ENCODE data around the gene ADGRD2. TPM values are rescaled to one million over a fixed set of nuclear protein-coding genes. Genes with fewer than 3 reads are reported as not detected.

Gene ADGRD2
- total RNA-seq, 1 donor from 2014 or later, result not detected

GRCh38 chr9:124454296-124454695 is 4.0 kb downstream of the ADGRD2 start:
- H3K27ac ChIP-seq (replicated peaks), result no peak overlapping the region
- no peaks in the 10 kb centered on the region for H3K9me3 ChIP-seq (replicated peaks)
- intact Hi-C loops (cut with micrococcal nuclease), result no loop called here
- no peak overlapping the region for H3K4me3 ChIP-seq
- TF ChIP-seq CTCF (IDR thresholded peaks at IDR 0.05; ENCODE audit: borderline replicate concordance), result no peak
- DNase-seq, result no peak
- peaks cover 58% of the 10 kb centered on the region for H3K27me3 ChIP-seq (ENCODE audit: low read depth)
- no peaks in the 10 kb centered on the region for H3K36me3 ChIP-seq
- peaks cover 16% of the 10 kb centered on the region for H3K4me1 ChIP-seq

- TF ChIP-seq CTCF (IDR thresholded peaks at IDR 0.05; ENCODE audit: borderline replicate concordance), result no peak
- DNase-seq, result no peak
- Histone ChIP-seq H3K4me3 (no peak overlapping the region), H3K9me3 (replicated peaks) (no peaks in the 10 kb centered on the region), H3K27ac (replicated peaks) (no peak overlapping the region), H3K36me3 (no peaks in the 10 kb centered on the region), H3K4me1 (peaks cover 16% of the 10 kb centered on the region), H3K27me3 (ENCODE audit: low read depth) (peaks cover 51% of the 10 kb centered on the region)
- intact Hi-C loops (cut with micrococcal nuclease), result no loop called here
Observed at GRCh38 chr9:124454791-124455443, 4.7 kb downstream of the ADGRD2 start.

GRCh38 chr9:124455820-124456219 is 5.6 kb downstream of the ADGRD2 start:
- Histone ChIP-seq H3K27me3 (ENCODE audit: low read depth) (peaks cover 42% of the 10 kb centered on the region), H3K9me3 (replicated peaks) (peaks cover 4% of the 10 kb centered on the region)
- intact Hi-C loops (cut with micrococcal nuclease), result no loop called here

GRCh38 chr9:124456341-124457078 is 6.3 kb downstream of the ADGRD2 start:
- H3K4me3 ChIP-seq, result no peak overlapping the region
- H3K36me3 ChIP-seq, result no peaks in the 10 kb centered on the region
- DNase-seq, result no peak
- intact Hi-C loops (cut with micrococcal nuclease), result no loop called here
- H3K9me3 ChIP-seq (replicated peaks), result peaks cover 4% of the 10 kb centered on the region
- no peak overlapping the region for H3K27ac ChIP-seq (replicated peaks)
- H3K4me1 ChIP-seq, result peaks cover 4% of the 10 kb centered on the region
- peaks cover 35% of the 10 kb centered on the region for H3K27me3 ChIP-seq (ENCODE audit: low read depth)
- TF ChIP-seq CTCF (IDR thresholded peaks at IDR 0.05; ENCODE audit: borderline replicate concordance), result no peak

More at GRCh38 chr9:124455820-124456219, 5.6 kb downstream of the ADGRD2 start:
- Histone ChIP-seq H3K4me3 (no peak overlapping the region), H3K27ac (replicated peaks) (no peak overlapping the region), H3K36me3 (no peaks in the 10 kb centered on the region), H3K4me1 (peaks cover 11% of the 10 kb centered on the region)
- TF ChIP-seq CTCF (IDR thresholded peaks at IDR 0.05; ENCODE audit: borderline replicate concordance), result no peak
- DNase-seq, result no peak

GRCh38 chr9:124457079-124457886 is 7.0 kb downstream of the ADGRD2 start:
- Histone ChIP-seq H3K36me3 (no peaks in the 10 kb centered on the region), H3K9me3 (replicated peaks) (peaks cover 4% of the 10 kb centered on the region), H3K4me3 (no peak overlapping the region), H3K27me3 (ENCODE audit: low read depth) (peaks cover 28% of the 10 kb centered on the region), H3K4me1 (peaks cover 4% of the 10 kb centered on the region), H3K27ac (replicated peaks) (no peak overlapping the region)
- TF ChIP-seq CTCF (IDR thresholded peaks at IDR 0.05; ENCODE audit: borderline replicate concordance), result no peak
- intact Hi-C loops (cut with micrococcal nuclease), result no loop called here
- no peak for DNase-seq
